Thoracic aorta (tissue), 2 donors: ENCODE measurements around the gene MIPOL1. TPM values are rescaled to one million over a fixed set of nuclear protein-coding genes. Genes with fewer than 3 reads are reported as not detected.

Experiments
- ATAC-seq: fragments of 150-250 bp; one replicate; pipeline ENCODE4 v1.8.0; 2017; ENCODE audit warnings: low read depth; ENCODE audit not compliant: insufficient number of reproducible peaks, low FRiP score
- DNase-seq: peaks from one replicate; pipeline ENCODE4 v3.0.0-alpha.2; 2020; ENCODE audit warnings: low spot score
- H3K27ac ChIP-seq, 2 donors: fragments of 200-600 bp; sonication (generic); 1 replicate in 1 of 2; 2 replicates in 1 of 2; pipeline ENCODE4 v1.5.1; 2016; ENCODE audit warnings: mild to moderate bottlenecking in 2 of 2, moderate library complexity in 2 of 2
- H3K27me3 ChIP-seq: fragments of 200-600 bp; sonication (generic); replicated peaks from 2 replicates; pipeline ENCODE4 v1.6.0; 2016; ENCODE audit warnings: mild to moderate bottlenecking; ENCODE audit not compliant: insufficient read depth
- H3K36me3 ChIP-seq: fragments of 200-600 bp; sonication (generic); one replicate; pipeline ENCODE4 v1.5.1; 2016
- H3K4me1 ChIP-seq, 2 donors: fragments of 200-600 bp; sonication (generic); 1 replicate in 1 of 2; 2 replicates in 1 of 2; pipeline versions ENCODE4 v1.5.1 to v1.6.0; 2016; ENCODE audit warnings: low read depth in 2 of 2, mild to moderate bottlenecking in 1 of 2; ENCODE audit not compliant: control insufficient read depth in 1 of 2
- H3K4me3 ChIP-seq: fragments of 200-600 bp; sonication (generic); 2 replicates; pipeline ENCODE4 v1.5.1; 2016; ENCODE audit warnings: mild to moderate bottlenecking
- H3K9me3 ChIP-seq: fragments of 200-600 bp; sonication (generic); 2 replicates; pipeline ENCODE4 v1.5.1; 2016
- CTCF ChIP-seq: fragments of 200-600 bp; sonication (generic); IDR thresholded peaks from one replicate; pipeline ENCODE4 v1.5.1; 2019; ENCODE audit warnings: antibody characterized with exemption
- total RNA-seq, 2 donors: library from RNA; depleted of rRNA; stranded (reverse); fragments of >200 nt; gene quantifications; one replicate each; pipeline versions ENCODE4 v1.1.0 to v1.2.3, GENCODE V29; 2016

Gene MIPOL1
- total RNA-seq, 2 donors from 2014 or later = 13.1 to 16.8 TPM

GRCh38 chr14:37595809-37596621, 398.3 kb downstream of the MIPOL1 start:
- ATAC-seq (no peak), DNase-seq (no peak)
- H3K27me3 ChIP-seq = peaks cover 67% of the 10 kb centered on the region
- no peak for TF ChIP-seq CTCF
- peaks cover 12 to 42% of the 10 kb centered on the region in 2 donors for H3K4me1 ChIP-seq
- no peaks in the 10 kb centered on the region for H3K9me3 ChIP-seq
- no peaks in the 10 kb centered on the region for H3K36me3 ChIP-seq
- peak overlapping the region; percentile 70 for H3K4me3 ChIP-seq
- H3K27ac ChIP-seq = no peak overlapping the region

- ATAC-seq (no peak), DNase-seq (no peak)
- no peaks in the 10 kb centered on the region for H3K9me3 ChIP-seq
- no peak for TF ChIP-seq CTCF
- H3K4me1 ChIP-seq = peaks cover 12 to 42% of the 10 kb centered on the region in 2 donors
- no peaks in the 10 kb centered on the region for H3K36me3 ChIP-seq
- no peak overlapping the region for H3K27ac ChIP-seq
- no peak overlapping the region for H3K4me3 ChIP-seq
- H3K27me3 ChIP-seq = peaks cover 63% of the 10 kb centered on the region
Measured at GRCh38 chr14:37596790-37597472, 399.2 kb downstream of the MIPOL1 start.

GRCh38 chr14:37597538-37597913, 399.8 kb downstream of the MIPOL1 start:
- DNase-seq (no peak), ATAC-seq (no peak)
- TF ChIP-seq CTCF = no peak
- Histone ChIP-seq H3K27me3 (peaks cover 57% of the 10 kb centered on the region), H3K4me3 (no peak overlapping the region), H3K9me3 (no peaks in the 10 kb centered on the region), H3K27ac (no peak overlapping the region), H3K36me3 (no peaks in the 10 kb centered on the region), H3K4me1 (peaks cover 12 to 42% of the 10 kb centered on the region in 2 donors)

- Histone ChIP-seq H3K4me1 (peaks cover 12 to 42% of the 10 kb centered on the region in 2 donors), H3K27ac (peak overlapping the region in 1 of 2 donors; percentile 11), H3K4me3 (peak overlapping the region; percentile 44), H3K36me3 (no peaks in the 10 kb centered on the region), H3K9me3 (no peaks in the 10 kb centered on the region), H3K27me3 (peaks cover 51% of the 10 kb centered on the region)
- ATAC-seq (no peak), DNase-seq (no peak)
- TF ChIP-seq CTCF = no peak
Measured at GRCh38 chr14:37597914-37598746, 400.4 kb downstream of the MIPOL1 start.
